Stomach (tissue), 4 donors: ENCODE results near the gene QRSL1.

Source experiments
- EP300 ChIP-seq: sonication (generic); formaldehyde crosslinking; IDR thresholded peaks from one replicate; pipeline ENCODE4 v1.6.1; 2017; ENCODE audit warnings: antibody characterized with exemption
- POLR2A ChIP-seq, 4 donors: fragments of 450-650 bp; IDR thresholded peaks; one replicate each; pipeline ENCODE4 v1.6.1; 2016; ENCODE audit warnings: antibody characterized with exemption in 4 of 4, control low read depth in 2 of 4, mild to moderate bottlenecking in 1 of 4, moderate library complexity in 1 of 4
- TF ChIP-seq, protein P1 (sequence below), 7 experiments: fragments of 450-650 bp in 4 of 7; fragments of 200-600 bp in 3 of 7; sonication (generic) in 3 of 7; IDR thresholded peaks; one replicate each; pipeline ENCODE4 v1.5.1; 2016 to 2019; ENCODE audit warnings: antibody characterized with exemption in 7 of 7, control low read depth in 2 of 7, mild to moderate bottlenecking in 1 of 7

DNA sequence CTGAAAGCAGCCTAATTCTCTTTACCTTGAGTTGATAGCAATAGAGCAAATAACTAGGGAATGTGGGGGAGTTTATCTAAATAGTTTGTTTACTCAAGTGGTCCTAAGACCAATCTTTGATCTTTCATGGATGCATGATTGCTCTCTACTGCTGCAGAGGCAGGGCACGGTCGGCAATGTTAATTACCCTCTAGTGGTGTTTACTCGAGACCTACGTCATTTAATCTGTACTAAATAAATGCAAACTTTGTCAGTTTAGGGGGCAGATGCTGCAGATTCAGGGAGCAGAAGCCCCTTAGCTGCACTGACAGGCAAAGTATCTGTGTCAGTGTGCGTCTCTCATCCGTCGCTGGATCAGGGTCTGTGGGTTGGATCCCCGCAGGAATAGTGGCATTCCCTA lies 7.0 kb upstream of the QRSL1 start:
- TF ChIP-seq EP300 (no peak), POLR2A (IDR thresholded peaks at IDR 0.05) (no peak)
- TF ChIP-seq, protein P1, sequence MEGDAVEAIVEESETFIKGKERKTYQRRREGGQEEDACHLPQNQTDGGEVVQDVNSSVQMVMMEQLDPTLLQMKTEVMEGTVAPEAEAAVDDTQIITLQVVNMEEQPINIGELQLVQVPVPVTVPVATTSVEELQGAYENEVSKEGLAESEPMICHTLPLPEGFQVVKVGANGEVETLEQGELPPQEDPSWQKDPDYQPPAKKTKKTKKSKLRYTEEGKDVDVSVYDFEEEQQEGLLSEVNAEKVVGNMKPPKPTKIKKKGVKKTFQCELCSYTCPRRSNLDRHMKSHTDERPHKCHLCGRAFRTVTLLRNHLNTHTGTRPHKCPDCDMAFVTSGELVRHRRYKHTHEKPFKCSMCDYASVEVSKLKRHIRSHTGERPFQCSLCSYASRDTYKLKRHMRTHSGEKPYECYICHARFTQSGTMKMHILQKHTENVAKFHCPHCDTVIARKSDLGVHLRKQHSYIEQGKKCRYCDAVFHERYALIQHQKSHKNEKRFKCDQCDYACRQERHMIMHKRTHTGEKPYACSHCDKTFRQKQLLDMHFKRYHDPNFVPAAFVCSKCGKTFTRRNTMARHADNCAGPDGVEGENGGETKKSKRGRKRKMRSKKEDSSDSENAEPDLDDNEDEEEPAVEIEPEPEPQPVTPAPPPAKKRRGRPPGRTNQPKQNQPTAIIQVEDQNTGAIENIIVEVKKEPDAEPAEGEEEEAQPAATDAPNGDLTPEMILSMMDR (IDR thresholded peaks at IDR 0.05), result no peak
